HCT116 (cell line): ENCODE results near the gene DYNLT2B.

Experiments
- CEBPB ChIP-seq: IDR thresholded peaks from 2 replicates; pipeline ENCODE4 v1.6.1; 2012; ENCODE audit warnings: low read depth
- EZH2 ChIP-seq: fragments of 200-600 bp; sonication (generic); IDR thresholded peaks from 2 replicates; pipeline ENCODE4 v1.6.1; 2017; ENCODE audit warnings: antibody characterized with exemption, mixed run types
- POLR2A ChIP-seq: IDR thresholded peaks from 2 replicates; pipeline ENCODE4 v1.7.0; 2011; ENCODE audit warnings: borderline replicate concordance; ENCODE audit not compliant: insufficient read depth, insufficient read length; ENCODE audit errors: extremely low read depth
- RAD21 ChIP-seq: IDR thresholded peaks from 2 replicates; pipeline ENCODE4 v1.6.1; 2012; ENCODE audit warnings: low read depth, mild to moderate bottlenecking
- YY1 ChIP-seq: IDR thresholded peaks from 2 replicates; pipeline ENCODE4 v1.6.1; 2011; ENCODE audit warnings: low read length, low read depth, moderate library complexity, mild to moderate bottlenecking; ENCODE audit not compliant: insufficient replicate concordance; ENCODE audit errors: extremely low read depth
- TF ChIP-seq, protein P1 (sequence below), 3 experiments: fragments of 200-600 bp in 1 of 3; sonication (generic) in 1 of 3; IDR thresholded peaks in 2 of 3; conservative IDR thresholded peaks in 1 of 3; 2 replicates each; pipeline ENCODE4 v1.5.1; 2012 to 2017; ENCODE audit warnings: low read depth in 2 of 3, low read length in 2 of 3, antibody characterized with exemption in 1 of 3, borderline replicate concordance in 1 of 3, control low read depth in 1 of 3, mild to moderate bottlenecking in 1 of 3, mixed read lengths in 1 of 3, mixed run types in 1 of 3, moderate library complexity in 1 of 3; ENCODE audit not compliant: insufficient read depth in 1 of 3
- TF ChIP-seq, protein P2 (sequence below): IDR thresholded peaks from 2 replicates; pipeline ENCODE4 v1.6.1; 2012
- TF ChIP-seq, protein P3 (sequence below): IDR thresholded peaks from 2 replicates; pipeline ENCODE4 v1.6.1; 2011; ENCODE audit warnings: mild to moderate bottlenecking, low read length, moderate library complexity; ENCODE audit not compliant: insufficient replicate concordance; ENCODE audit errors: extremely low read depth

DNA sequence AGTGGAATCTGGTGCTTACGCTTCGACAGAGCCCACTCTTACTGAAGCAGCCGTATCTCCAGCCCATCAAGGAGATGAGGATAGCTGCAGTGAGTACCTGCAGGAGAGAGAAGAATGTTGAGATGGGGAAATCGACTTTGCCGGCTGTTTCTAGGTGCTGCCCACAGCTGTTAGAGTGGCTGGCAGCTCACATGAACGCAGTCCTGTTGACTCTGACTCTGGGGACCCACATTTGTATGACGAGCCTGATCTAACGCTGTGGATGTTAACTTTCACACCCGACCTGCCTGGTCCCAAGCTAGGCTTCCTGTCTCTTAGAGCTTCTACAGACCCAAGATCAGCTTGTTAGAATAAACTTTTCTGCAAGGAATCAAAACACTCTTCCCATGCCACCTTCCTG lies 8.9 kb upstream of the DYNLT2B start:
- TF ChIP-seq, protein P1, sequence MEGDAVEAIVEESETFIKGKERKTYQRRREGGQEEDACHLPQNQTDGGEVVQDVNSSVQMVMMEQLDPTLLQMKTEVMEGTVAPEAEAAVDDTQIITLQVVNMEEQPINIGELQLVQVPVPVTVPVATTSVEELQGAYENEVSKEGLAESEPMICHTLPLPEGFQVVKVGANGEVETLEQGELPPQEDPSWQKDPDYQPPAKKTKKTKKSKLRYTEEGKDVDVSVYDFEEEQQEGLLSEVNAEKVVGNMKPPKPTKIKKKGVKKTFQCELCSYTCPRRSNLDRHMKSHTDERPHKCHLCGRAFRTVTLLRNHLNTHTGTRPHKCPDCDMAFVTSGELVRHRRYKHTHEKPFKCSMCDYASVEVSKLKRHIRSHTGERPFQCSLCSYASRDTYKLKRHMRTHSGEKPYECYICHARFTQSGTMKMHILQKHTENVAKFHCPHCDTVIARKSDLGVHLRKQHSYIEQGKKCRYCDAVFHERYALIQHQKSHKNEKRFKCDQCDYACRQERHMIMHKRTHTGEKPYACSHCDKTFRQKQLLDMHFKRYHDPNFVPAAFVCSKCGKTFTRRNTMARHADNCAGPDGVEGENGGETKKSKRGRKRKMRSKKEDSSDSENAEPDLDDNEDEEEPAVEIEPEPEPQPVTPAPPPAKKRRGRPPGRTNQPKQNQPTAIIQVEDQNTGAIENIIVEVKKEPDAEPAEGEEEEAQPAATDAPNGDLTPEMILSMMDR (IDR thresholded peaks at IDR 0.05 in 2 of 3, conservative IDR thresholded peaks at IDR 0.05 in 1 of 3; ENCODE audit: borderline replicate concordance in 1 of 3, insufficient read depth in 1 of 3, low read depth in 2 of 3, low read length in 2 of 3): no peak
- TF ChIP-seq YY1: no peak
- no peak for TF ChIP-seq EZH2
- TF ChIP-seq, protein P2, sequence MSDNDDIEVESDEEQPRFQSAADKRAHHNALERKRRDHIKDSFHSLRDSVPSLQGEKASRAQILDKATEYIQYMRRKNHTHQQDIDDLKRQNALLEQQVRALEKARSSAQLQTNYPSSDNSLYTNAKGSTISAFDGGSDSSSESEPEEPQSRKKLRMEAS: no peak
- no peak for TF ChIP-seq CEBPB
- TF ChIP-seq POLR2A: no peak
- TF ChIP-seq RAD21: no peak
- TF ChIP-seq, protein P3, sequence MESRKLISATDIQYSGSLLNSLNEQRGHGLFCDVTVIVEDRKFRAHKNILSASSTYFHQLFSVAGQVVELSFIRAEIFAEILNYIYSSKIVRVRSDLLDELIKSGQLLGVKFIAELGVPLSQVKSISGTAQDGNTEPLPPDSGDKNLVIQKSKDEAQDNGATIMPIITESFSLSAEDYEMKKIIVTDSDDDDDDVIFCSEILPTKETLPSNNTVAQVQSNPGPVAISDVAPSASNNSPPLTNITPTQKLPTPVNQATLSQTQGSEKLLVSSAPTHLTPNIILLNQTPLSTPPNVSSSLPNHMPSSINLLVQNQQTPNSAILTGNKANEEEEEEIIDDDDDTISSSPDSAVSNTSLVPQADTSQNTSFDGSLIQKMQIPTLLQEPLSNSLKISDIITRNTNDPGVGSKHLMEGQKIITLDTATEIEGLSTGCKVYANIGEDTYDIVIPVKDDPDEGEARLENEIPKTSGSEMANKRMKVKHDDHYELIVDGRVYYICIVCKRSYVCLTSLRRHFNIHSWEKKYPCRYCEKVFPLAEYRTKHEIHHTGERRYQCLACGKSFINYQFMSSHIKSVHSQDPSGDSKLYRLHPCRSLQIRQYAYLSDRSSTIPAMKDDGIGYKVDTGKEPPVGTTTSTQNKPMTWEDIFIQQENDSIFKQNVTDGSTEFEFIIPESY: no peak
